H1 (cell line): ENCODE results near the gene LPCAT3. TPM values are rescaled to one million over a fixed set of nuclear protein-coding genes. Genes with fewer than 3 reads are reported as not detected.

Source experiments
- CBX5 ChIP-seq: fragments of 300-800, 300-1000 bp; sonication (generic); IDR thresholded peaks from 2 replicates; pipeline ENCODE4 v1.7.1; 2016; ENCODE audit warnings: antibody characterized with exemption, low read length, low read depth
- polyA plus RNA-seq, 7 experiments: library from polyadenylated mRNA; depleted of rRNA in 3 of 7; stranded (reverse) in 5 of 7; unstranded in 2 of 7; fragments of >200 nt in 5 of 7; fragments of 200-250 nt in 2 of 7; gene quantifications; 1 replicate in 5 of 7; 2 replicates in 1 of 7; 4 replicates in 1 of 7; pipeline versions ENCODE4 v1.2.1 to v1.2.3, GENCODE V29; 2011 to 2013; ENCODE audit warnings: missing spikeins in 2 of 7, mixed read lengths in 2 of 7
- total RNA-seq: library from RNA; stranded (reverse); fragmentation: NEBNext Ultra II Directional; extraction: Animal tissue kit (Norgen Biotek cat#: 25700); gene quantifications from 2 replicates; pipeline ENCODE4 v1.2.1, GENCODE V29; 2021
- TF ChIP-seq, protein P1 (sequence below): IDR thresholded peaks from 2 replicates; pipeline ENCODE4 v1.6.1; 2012; ENCODE audit warnings: inconsistent platforms
- TF ChIP-seq, protein P2 (sequence below): IDR thresholded peaks from 2 replicates; pipeline ENCODE4 v1.6.1; 2011; ENCODE audit warnings: low read depth, mild to moderate bottlenecking, low read length; ENCODE audit not compliant: insufficient read depth

LPCAT3 gene
- total and polyA plus RNA-seq, 2 of the 8 experiments (the other 6 are each of a cell fraction or from before 2014, with no cell fraction given): 55.8 to 70.4 TPM

DNA sequence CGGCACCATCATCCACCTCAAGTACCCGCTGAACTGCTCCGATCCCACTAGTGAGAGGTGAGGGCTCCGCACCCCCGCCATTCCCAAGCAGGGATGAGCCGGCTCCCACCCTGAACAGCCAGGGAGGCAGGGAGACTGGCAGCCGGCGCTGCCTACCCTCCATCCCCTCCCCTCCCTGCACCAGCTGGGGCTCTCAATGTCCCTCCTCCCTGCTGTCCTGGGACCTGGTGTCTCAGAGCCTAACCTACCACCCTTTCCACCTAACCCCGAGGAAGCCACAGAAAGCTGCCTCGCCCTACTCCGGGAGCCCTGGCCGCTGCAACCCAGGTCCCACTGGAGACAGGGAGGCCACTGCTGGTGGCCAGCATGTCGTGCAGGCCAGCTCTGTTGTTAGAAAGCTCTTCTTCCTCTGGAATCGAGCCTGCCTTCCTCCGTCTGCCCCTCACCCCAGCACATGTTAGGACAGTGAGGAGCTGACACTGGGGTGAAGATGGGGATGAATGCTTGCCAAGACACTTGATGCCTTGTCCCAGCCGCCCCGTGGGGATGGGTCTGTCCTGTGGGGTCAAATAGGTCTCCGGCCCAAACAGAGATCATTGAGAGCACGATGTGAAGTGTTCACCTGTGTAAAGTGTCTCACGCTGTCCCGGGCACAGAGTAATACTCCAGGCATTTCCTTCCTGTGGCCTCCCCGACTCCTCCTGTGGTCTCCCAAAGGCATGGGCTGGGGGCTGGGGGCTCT, 66.0 kb downstream of the LPCAT3 start (continued):
- TF ChIP-seq, protein P1, sequence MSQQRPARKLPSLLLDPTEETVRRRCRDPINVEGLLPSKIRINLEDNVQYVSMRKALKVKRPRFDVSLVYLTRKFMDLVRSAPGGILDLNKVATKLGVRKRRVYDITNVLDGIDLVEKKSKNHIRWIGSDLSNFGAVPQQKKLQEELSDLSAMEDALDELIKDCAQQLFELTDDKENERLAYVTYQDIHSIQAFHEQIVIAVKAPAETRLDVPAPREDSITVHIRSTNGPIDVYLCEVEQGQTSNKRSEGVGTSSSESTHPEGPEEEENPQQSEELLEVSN: no peak
- TF ChIP-seq CBX5: no peak
- TF ChIP-seq, protein P2, sequence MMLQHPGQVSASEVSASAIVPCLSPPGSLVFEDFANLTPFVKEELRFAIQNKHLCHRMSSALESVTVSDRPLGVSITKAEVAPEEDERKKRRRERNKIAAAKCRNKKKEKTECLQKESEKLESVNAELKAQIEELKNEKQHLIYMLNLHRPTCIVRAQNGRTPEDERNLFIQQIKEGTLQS: no peak
